Sigmoid colon (tissue), 7 donors: ENCODE results near the gene PRDM11. TPM values are rescaled to one million over a fixed set of nuclear protein-coding genes. Genes with fewer than 3 reads are reported as not detected.

Experiments used
- DNase-seq: peaks from one replicate; pipeline ENCODE4 v3.0.0-alpha.2; 2019
- H3K27ac ChIP-seq, 4 donors: fragments of 200-600 bp; sonication (generic); one replicate each; pipeline ENCODE4 v1.5.1; 2016 to 2019; ENCODE audit warnings: mild to moderate bottlenecking in 1 of 4
- H3K27me3 ChIP-seq, 3 donors: fragments of 200-600 bp; sonication (generic); one replicate each; pipeline ENCODE4 v1.5.1; 2019; ENCODE audit warnings: mild to moderate bottlenecking in 1 of 3
- H3K36me3 ChIP-seq, 4 donors: fragments of 200-600 bp; sonication (generic); one replicate each; pipeline ENCODE4 v1.5.1; 2016 to 2019
- H3K4me1 ChIP-seq, 4 donors: fragments of 200-600 bp; sonication (generic); one replicate each; pipeline ENCODE4 v1.5.1; 2017 to 2019
- H3K4me3 ChIP-seq, 4 donors: fragments of 200-600 bp; sonication (generic); one replicate each; pipeline ENCODE4 v1.5.1; 2017 to 2019; ENCODE audit warnings: mild to moderate bottlenecking in 2 of 4, moderate library complexity in 1 of 4
- H3K9me3 ChIP-seq, 4 donors: fragments of 200-600 bp in 3 of 4; sonication (generic) in 3 of 4; one replicate each; pipeline versions ENCODE4 v1.5.1 to v1.6.1; 2013 to 2019
- CTCF ChIP-seq, 4 experiments: fragments of 450-650 bp in 3 of 4; fragments of 200-600 bp in 1 of 4; IDR thresholded peaks; one replicate each; pipeline ENCODE4 v1.5.1; 2016 to 2019; ENCODE audit warnings: antibody characterized with exemption in 4 of 4, mild to moderate bottlenecking in 3 of 4, moderate library complexity in 2 of 4
- EP300 ChIP-seq, 4 donors: sonication (generic); formaldehyde crosslinking; IDR thresholded peaks; one replicate each; pipeline ENCODE4 v1.6.1; 2017; ENCODE audit warnings: antibody characterized with exemption in 4 of 4
- POLR2A ChIP-seq, 2 donors: fragments of 450-650 bp; IDR thresholded peaks; one replicate each; pipeline ENCODE4 v1.6.1; 2016; ENCODE audit warnings: antibody characterized with exemption in 2 of 2, mild to moderate bottlenecking in 2 of 2, moderate library complexity in 2 of 2
- POLR2AphosphoS5 ChIP-seq, 4 donors: sonication (generic); formaldehyde crosslinking; IDR thresholded peaks; one replicate each; pipeline ENCODE4 v1.6.1; 2017; ENCODE audit warnings: antibody characterized with exemption in 4 of 4
- WGBS, 2 donors: extraction: QIAGEN DNeasy Blood & Tissue Kit; methylation state at CpG; one replicate each; pipeline ENCODE4 v1.1.7; 2013; 5-methylcytosine and 5-hydroxymethylcytosine counted together
- intact Hi-C: fragments of 100-400 bp; cut with DNase I; formaldehyde crosslinking; loops from one replicate; pipeline ENCODE4 v1.15.1; 2023
- polyA plus RNA-seq, 3 donors: library from polyadenylated mRNA; stranded (reverse); fragments of 200-250 nt; gene quantifications; one replicate each; pipeline ENCODE4 v1.2.3, GENCODE V29; 2013
- total RNA-seq, 4 donors: library from RNA; depleted of rRNA; stranded (reverse); fragments of >200 nt; gene quantifications; one replicate each; pipeline ENCODE4 v1.1.0, GENCODE V29; 2016
- donor health status: healthy with polysubstance abuse.
- donor health status: Bipolar disorder and iron deficiency.
- donor health status: healthy.

PRDM11 gene
- total and polyA plus RNA-seq, 7 donors, result 0.92 to 23.2 (median 12.7) TPM

- Histone ChIP-seq H3K36me3 (no peaks in the 10 kb centered on the region), H3K4me3 (no peak overlapping the region), H3K9me3 (no peaks in the 10 kb centered on the region), H3K27ac (no peak overlapping the region), H3K4me1 (no peaks in the 10 kb centered on the region), H3K27me3 (peaks cover 0 to 18% (median 0%) of the 10 kb centered on the region in 3 donors)
- no peak for DNase-seq
- TF ChIP-seq CTCF (IDR thresholded peaks at IDR 0.05), result no peak
- intact Hi-C loops, result no loop called here
- WGBS, 2 donors, result 94 to 95% methylated on average over 2 of the region's 2 CpGs
Measured at GRCh38 chr11:45279645-45280044, 133.2 kb downstream of the PRDM11 start.

- peaks cover 0 to 1% (median 0%) of the 10 kb centered on the region in 4 donors for H3K4me1 ChIP-seq
- no peaks in the 10 kb centered on the region for H3K36me3 ChIP-seq
- peaks cover 4 to 26% (median 7%) of the 10 kb centered on the region in 3 donors for H3K27me3 ChIP-seq
- TF ChIP-seq EP300 (IDR thresholded peaks at IDR 0.05), result no peak
- TF ChIP-seq POLR2AphosphoS5 (IDR thresholded peaks at IDR 0.05), result no peak
- no peak for TF ChIP-seq POLR2A (IDR thresholded peaks at IDR 0.05)
- no peak for TF ChIP-seq CTCF (IDR thresholded peaks at IDR 0.05)
- intact Hi-C loops, result no loop called here
- H3K27ac ChIP-seq, result no peak overlapping the region
- WGBS, 2 donors, result 13 to 26% methylated on average over 3 of the region's 3 CpGs
- DNase-seq, result no peak
- H3K9me3 ChIP-seq, result no peaks in the 10 kb centered on the region
- H3K4me3 ChIP-seq, result no peak overlapping the region
Measured at GRCh38 chr11:45280449-45280848, 134.0 kb downstream of the PRDM11 start.

DNA sequence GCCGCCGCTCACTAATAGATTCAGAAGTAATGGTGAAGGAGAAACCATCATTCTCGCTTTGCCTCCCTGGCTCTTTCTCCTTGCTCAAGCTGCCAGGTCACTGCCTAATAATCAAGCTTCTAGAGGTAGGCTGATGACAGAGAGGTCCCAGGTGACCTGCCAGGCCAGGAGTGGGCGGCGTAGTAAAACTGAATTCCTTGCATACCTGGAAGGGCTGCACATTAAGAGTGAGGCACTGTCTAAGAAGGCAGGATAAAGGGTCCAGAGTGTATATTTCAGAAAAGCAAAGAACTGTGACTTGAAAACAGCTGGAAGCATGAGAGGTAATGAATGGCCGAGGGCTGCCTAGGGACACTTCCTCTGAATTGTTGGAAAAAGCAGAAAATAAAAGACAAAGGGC lies 135.6 kb downstream of the PRDM11 start:
- no peak overlapping the region for H3K27ac ChIP-seq
- H3K36me3 ChIP-seq, result no peaks in the 10 kb centered on the region
- WGBS, 2 donors, result 91 to 98% methylated on average over 6 of the region's 6 CpGs
- H3K9me3 ChIP-seq, result no peaks in the 10 kb centered on the region
- H3K27me3 ChIP-seq, result peaks cover 13 to 42% (median 23%) of the 10 kb centered on the region in 3 donors
- no peak for DNase-seq
- intact Hi-C loops, result no loop called here
- H3K4me3 ChIP-seq, result no peak overlapping the region
- TF ChIP-seq POLR2A (IDR thresholded peaks at IDR 0.05) (no peak), CTCF (IDR thresholded peaks at IDR 0.05) (no peak), POLR2AphosphoS5 (IDR thresholded peaks at IDR 0.05) (no peak), EP300 (IDR thresholded peaks at IDR 0.05) (no peak)
- H3K4me1 ChIP-seq, result peaks cover 0 to 10% (median 8%) of the 10 kb centered on the region in 4 donors

Other genes with a start within 250 kb of the PRDM11 start
- gene TP53I11, start 195.8 kb upstream of the PRDM11 start, total RNA-seq, result 10 to 100 TPM; 12.4 to 31.0 (median 24.3) TPM
- 10 to 100 TPM; 12.0 to 67.0 (median 14.4) TPM for gene TP53I11, start 195.8 kb upstream of the PRDM11 start, polyA plus RNA-seq
- gene SYT13, start 139.7 kb downstream of the PRDM11 start, total RNA-seq, result 1 to 10 TPM; 2.0 to 5.4 (median 4.1) TPM
- 1 to 10 TPM; 2.4 to 8.1 (median 3.2) TPM for gene SYT13, start 139.7 kb downstream of the PRDM11 start, polyA plus RNA-seq